Suprapubic skin (tissue), 3 donors: Measurements from ENCODE around the gene CAAP1.

Experiments used
- POLR2AphosphoS5 ChIP-seq, 3 donors: sonication (generic); formaldehyde crosslinking; IDR thresholded peaks; one replicate each; pipeline ENCODE4 v1.6.1; 2017; ENCODE audit warnings: antibody characterized with exemption in 3 of 3
- TF ChIP-seq, protein P1 (sequence below), 2 donors: fragments of 200-600 bp in 1 of 2; fragments of 450-650 bp in 1 of 2; sonication (generic) in 1 of 2; IDR thresholded peaks; one replicate each; pipeline ENCODE4 v1.5.1; 2016 to 2019; ENCODE audit warnings: antibody characterized with exemption in 2 of 2, mild to moderate bottlenecking in 1 of 2, moderate library complexity in 1 of 2

DNA sequence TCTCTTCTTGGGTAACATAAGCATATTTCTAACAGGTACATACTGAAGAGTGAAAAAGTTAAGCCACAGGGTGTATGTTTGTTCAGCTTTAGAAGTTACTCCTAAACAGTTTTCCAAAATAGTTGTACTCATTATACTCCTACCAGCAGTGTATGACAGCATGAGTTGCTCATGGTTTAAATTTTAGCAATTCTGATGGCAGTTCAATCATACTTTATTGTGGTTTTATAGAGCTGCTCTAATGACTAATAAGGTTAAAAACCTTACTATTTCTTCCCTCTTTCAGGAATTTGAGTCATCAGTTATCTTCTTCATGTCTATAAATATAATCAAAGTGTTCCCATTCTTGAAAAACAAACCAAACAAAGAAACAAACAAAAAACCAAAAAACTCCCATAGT is 81.5 kb downstream of the CAAP1 start:
- TF ChIP-seq, protein P1, sequence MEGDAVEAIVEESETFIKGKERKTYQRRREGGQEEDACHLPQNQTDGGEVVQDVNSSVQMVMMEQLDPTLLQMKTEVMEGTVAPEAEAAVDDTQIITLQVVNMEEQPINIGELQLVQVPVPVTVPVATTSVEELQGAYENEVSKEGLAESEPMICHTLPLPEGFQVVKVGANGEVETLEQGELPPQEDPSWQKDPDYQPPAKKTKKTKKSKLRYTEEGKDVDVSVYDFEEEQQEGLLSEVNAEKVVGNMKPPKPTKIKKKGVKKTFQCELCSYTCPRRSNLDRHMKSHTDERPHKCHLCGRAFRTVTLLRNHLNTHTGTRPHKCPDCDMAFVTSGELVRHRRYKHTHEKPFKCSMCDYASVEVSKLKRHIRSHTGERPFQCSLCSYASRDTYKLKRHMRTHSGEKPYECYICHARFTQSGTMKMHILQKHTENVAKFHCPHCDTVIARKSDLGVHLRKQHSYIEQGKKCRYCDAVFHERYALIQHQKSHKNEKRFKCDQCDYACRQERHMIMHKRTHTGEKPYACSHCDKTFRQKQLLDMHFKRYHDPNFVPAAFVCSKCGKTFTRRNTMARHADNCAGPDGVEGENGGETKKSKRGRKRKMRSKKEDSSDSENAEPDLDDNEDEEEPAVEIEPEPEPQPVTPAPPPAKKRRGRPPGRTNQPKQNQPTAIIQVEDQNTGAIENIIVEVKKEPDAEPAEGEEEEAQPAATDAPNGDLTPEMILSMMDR (IDR thresholded peaks at IDR 0.05) = no peak
- TF ChIP-seq POLR2AphosphoS5 (IDR thresholded peaks at IDR 0.05) = no peak
